Neural progenitor cell (in vitro differentiated cells): Measurements from ENCODE around the gene CTNNA3.

Experiments
- EZH2phosphoT487 ChIP-seq: fragments of 200-600 bp; sonication (generic); IDR thresholded peaks from 2 replicates; pipeline ENCODE4 v1.6.1; 2017; ENCODE audit warnings: antibody characterized with exemption
- TF ChIP-seq, protein P1 (sequence below): fragments of 200-600 bp; sonication (generic); IDR thresholded peaks from 2 replicates; pipeline ENCODE4 v1.5.1; 2017; ENCODE audit warnings: antibody characterized with exemption, mild to moderate bottlenecking

DNA sequence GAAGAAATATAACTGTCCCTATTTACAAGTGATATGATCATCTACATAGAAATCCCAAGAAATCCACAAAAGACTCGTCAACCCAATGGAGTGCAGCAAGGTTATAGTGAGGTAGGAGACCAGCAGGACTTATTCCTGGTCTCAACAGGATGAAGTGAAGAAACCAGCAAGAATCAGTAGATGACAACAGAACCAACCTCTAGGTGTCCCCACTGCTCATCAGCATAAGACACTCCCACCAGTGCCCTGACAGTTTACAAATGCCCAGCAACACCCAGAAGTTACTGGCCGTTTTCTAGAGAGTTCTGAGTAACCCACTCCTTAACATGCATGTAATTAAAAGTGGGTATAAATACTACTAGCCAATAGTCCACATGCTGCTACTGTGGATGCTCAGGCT is 1240.7 kb downstream of the CTNNA3 start:
- TF ChIP-seq, protein P1, sequence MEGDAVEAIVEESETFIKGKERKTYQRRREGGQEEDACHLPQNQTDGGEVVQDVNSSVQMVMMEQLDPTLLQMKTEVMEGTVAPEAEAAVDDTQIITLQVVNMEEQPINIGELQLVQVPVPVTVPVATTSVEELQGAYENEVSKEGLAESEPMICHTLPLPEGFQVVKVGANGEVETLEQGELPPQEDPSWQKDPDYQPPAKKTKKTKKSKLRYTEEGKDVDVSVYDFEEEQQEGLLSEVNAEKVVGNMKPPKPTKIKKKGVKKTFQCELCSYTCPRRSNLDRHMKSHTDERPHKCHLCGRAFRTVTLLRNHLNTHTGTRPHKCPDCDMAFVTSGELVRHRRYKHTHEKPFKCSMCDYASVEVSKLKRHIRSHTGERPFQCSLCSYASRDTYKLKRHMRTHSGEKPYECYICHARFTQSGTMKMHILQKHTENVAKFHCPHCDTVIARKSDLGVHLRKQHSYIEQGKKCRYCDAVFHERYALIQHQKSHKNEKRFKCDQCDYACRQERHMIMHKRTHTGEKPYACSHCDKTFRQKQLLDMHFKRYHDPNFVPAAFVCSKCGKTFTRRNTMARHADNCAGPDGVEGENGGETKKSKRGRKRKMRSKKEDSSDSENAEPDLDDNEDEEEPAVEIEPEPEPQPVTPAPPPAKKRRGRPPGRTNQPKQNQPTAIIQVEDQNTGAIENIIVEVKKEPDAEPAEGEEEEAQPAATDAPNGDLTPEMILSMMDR, result no peak
- TF ChIP-seq EZH2phosphoT487, result no peak
